Astrocyte (in vitro differentiated cells and primary cell): Measurements from ENCODE around the gene PARVB. TPM values are rescaled to one million over a fixed set of nuclear protein-coding genes. Genes with fewer than 3 reads are reported as not detected.

Experiments used
- DNase-seq: peaks from one replicate; pipeline ENCODE4 v3.0.0-alpha.2; 2010; ENCODE audit warnings: low read depth
- FAIRE-seq: peaks from 2 replicates; lab custom pipeline; 2011; peaks lifted over from hg19 to GRCh38; lab: Jason Lieb, UNC
- H2AFZ ChIP-seq: 2 replicates; pipeline ENCODE4 v1.6.0; 2012; ENCODE audit warnings: low read depth, low read length, inconsistent platforms
- H3K27ac ChIP-seq: 2 replicates; pipeline ENCODE4 v1.5.1; 2011; ENCODE audit warnings: low read depth, low read length, inconsistent platforms
- H3K27me3 ChIP-seq: 2 replicates; pipeline ENCODE4 v1.6.0; 2011; ENCODE audit warnings: low read length, inconsistent platforms; ENCODE audit not compliant: insufficient read depth
- H3K36me3 ChIP-seq: 2 replicates; pipeline ENCODE4 v1.5.1; 2011; ENCODE audit warnings: low read length, inconsistent platforms; ENCODE audit not compliant: insufficient read depth
- H3K4me1 ChIP-seq: 2 replicates; pipeline ENCODE4 v1.5.1; 2011; ENCODE audit warnings: low read length, inconsistent platforms; ENCODE audit not compliant: insufficient read depth
- H3K4me2 ChIP-seq: 2 replicates; pipeline ENCODE4 v1.6.0; 2012; ENCODE audit warnings: low read length, inconsistent platforms
- H3K4me3 ChIP-seq: 2 replicates; pipeline ENCODE4 v1.5.1; 2011; ENCODE audit warnings: low read depth, mild to moderate bottlenecking, low read length, inconsistent platforms; ENCODE audit not compliant: insufficient read depth
- H3K79me2 ChIP-seq: 2 replicates; pipeline ENCODE4 v1.6.0; 2012; ENCODE audit warnings: mild to moderate bottlenecking, low read length, inconsistent platforms; ENCODE audit not compliant: insufficient read depth
- H3K9ac ChIP-seq: 2 replicates; pipeline ENCODE4 v1.6.0; 2012; ENCODE audit warnings: mild to moderate bottlenecking, low read length, inconsistent platforms
- H3K9me3 ChIP-seq: 2 replicates; pipeline ENCODE4 v1.5.1; 2012; ENCODE audit warnings: low read depth, mild to moderate bottlenecking, low read length, inconsistent platforms; ENCODE audit not compliant: insufficient read depth
- H4K20me1 ChIP-seq: 2 replicates; pipeline ENCODE4 v1.6.0; 2012; ENCODE audit warnings: low read length, inconsistent platforms; ENCODE audit not compliant: insufficient read depth
- H3K27ac Mint-ChIP-seq: one replicate; pipeline ENCODE4 v1.8.0; 2021; ENCODE audit warnings: mild to moderate bottlenecking, mixed read lengths; ENCODE audit not compliant: unreplicated experiment
- H3K27me3 Mint-ChIP-seq: one replicate; pipeline ENCODE4 v1.8.0; 2021; ENCODE audit warnings: low read depth, mixed read lengths; ENCODE audit not compliant: unreplicated experiment
- H3K36me3 Mint-ChIP-seq: one replicate; pipeline ENCODE4 v1.8.0; 2021; ENCODE audit warnings: low read depth, mixed read lengths; ENCODE audit not compliant: unreplicated experiment
- H3K4me1 Mint-ChIP-seq: one replicate; pipeline ENCODE4 v1.8.0; 2021; ENCODE audit warnings: low read depth, mixed read lengths; ENCODE audit not compliant: unreplicated experiment
- H3K4me3 Mint-ChIP-seq: one replicate; pipeline ENCODE4 v1.8.0; 2021; ENCODE audit warnings: mild to moderate bottlenecking, moderate library complexity, mixed read lengths; ENCODE audit not compliant: unreplicated experiment
- H3K9me3 Mint-ChIP-seq: one replicate; pipeline ENCODE4 v1.8.0; 2021; ENCODE audit warnings: mild to moderate bottlenecking, mixed read lengths; ENCODE audit not compliant: unreplicated experiment
- CTCF ChIP-seq: IDR thresholded peaks from 2 replicates; pipeline ENCODE4 v1.5.1; 2011; ENCODE audit warnings: low read depth, mild to moderate bottlenecking, inconsistent platforms, low read length, moderate library complexity; ENCODE audit not compliant: insufficient read depth
- EZH2 ChIP-seq: IDR thresholded peaks from 2 replicates; pipeline ENCODE4 v1.6.1; 2012; ENCODE audit warnings: mild to moderate bottlenecking, low read length, inconsistent platforms; ENCODE audit not compliant: insufficient read depth
- total RNA-seq: library from RNA; stranded (reverse); gene quantifications from 2 replicates; pipeline ENCODE4 v1.2.1, GENCODE V29; 2021

PARVB gene
- total RNA-seq, 1 donor from 2014 or later, result 22.0 TPM

GRCh38 chr22:44107340-44107739 is 83.2 kb downstream of the PARVB start:
- H3K79me2 ChIP-seq, result no peaks in the 10 kb centered on the region
- Mint-ChIP-seq H3K9me3 (peaks cover 6% of the 10 kb centered on the region), H3K27me3 (peaks cover 8% of the 10 kb centered on the region), H3K36me3 (peaks cover 13% of the 10 kb centered on the region), H3K27ac (peak overlapping the region; percentile 34), H3K4me3 (no peak overlapping the region), H3K4me1 (no peaks in the 10 kb centered on the region)
- TF ChIP-seq EZH2, result no peak
- TF ChIP-seq CTCF, result no peak
- peak overlapping the region; percentile 24 for H2AFZ ChIP-seq
- no peaks in the 10 kb centered on the region for H3K27me3 ChIP-seq
- DNase-seq, result peak; percentile 37
- H3K4me3 ChIP-seq, result no peak overlapping the region
- H3K9me3 ChIP-seq, result no peaks in the 10 kb centered on the region
- no peak overlapping the region for H3K27ac ChIP-seq
- no peaks in the 10 kb centered on the region for H3K36me3 ChIP-seq
- no peaks in the 10 kb centered on the region for H3K4me1 ChIP-seq
- FAIRE-seq, result no peak
- no peak overlapping the region for H3K9ac ChIP-seq
- H3K4me2 ChIP-seq, result peak overlapping the region; percentile 12
- H4K20me1 ChIP-seq, result peaks cover 3% of the 10 kb centered on the region

DNA sequence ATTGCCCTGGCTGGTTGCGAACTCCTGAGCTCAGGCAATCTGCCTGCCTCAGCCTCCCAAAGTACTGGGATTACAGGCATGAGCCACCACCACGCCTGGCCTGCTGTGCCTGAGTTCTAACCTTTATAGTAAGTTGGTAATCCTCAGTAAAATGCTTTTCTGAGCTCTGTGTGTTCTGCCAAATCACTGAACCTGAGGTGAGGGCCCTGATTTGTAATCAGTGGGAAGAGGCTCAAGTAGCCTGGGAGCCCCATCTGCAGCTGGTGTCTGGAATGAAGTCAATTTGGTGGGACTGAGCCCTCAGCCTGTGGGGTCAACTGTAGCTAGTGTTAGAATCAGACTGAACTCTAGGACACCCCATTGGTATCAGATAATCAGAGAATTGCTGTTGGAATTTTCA is 84.0 kb downstream of the PARVB start:
- H2AFZ ChIP-seq, result no peak overlapping the region
- no peaks in the 10 kb centered on the region for H3K36me3 ChIP-seq
- H3K4me1 ChIP-seq, result no peaks in the 10 kb centered on the region
- Mint-ChIP-seq H3K9me3 (peaks cover 6% of the 10 kb centered on the region), H3K27ac (no peak overlapping the region), H3K27me3 (peaks cover 8% of the 10 kb centered on the region), H3K4me3 (no peak overlapping the region), H3K36me3 (peaks cover 9% of the 10 kb centered on the region), H3K4me1 (no peaks in the 10 kb centered on the region)
- H4K20me1 ChIP-seq, result peaks cover 3% of the 10 kb centered on the region
- no peaks in the 10 kb centered on the region for H3K27me3 ChIP-seq
- FAIRE-seq, result no peak
- H3K9ac ChIP-seq, result no peak overlapping the region
- H3K9me3 ChIP-seq, result no peaks in the 10 kb centered on the region
- no peaks in the 10 kb centered on the region for H3K79me2 ChIP-seq
- no peak overlapping the region for H3K27ac ChIP-seq
- H3K4me2 ChIP-seq, result no peak overlapping the region
- DNase-seq, result no peak
- no peak overlapping the region for H3K4me3 ChIP-seq
- TF ChIP-seq EZH2, result no peak
- TF ChIP-seq CTCF, result no peak

DNA sequence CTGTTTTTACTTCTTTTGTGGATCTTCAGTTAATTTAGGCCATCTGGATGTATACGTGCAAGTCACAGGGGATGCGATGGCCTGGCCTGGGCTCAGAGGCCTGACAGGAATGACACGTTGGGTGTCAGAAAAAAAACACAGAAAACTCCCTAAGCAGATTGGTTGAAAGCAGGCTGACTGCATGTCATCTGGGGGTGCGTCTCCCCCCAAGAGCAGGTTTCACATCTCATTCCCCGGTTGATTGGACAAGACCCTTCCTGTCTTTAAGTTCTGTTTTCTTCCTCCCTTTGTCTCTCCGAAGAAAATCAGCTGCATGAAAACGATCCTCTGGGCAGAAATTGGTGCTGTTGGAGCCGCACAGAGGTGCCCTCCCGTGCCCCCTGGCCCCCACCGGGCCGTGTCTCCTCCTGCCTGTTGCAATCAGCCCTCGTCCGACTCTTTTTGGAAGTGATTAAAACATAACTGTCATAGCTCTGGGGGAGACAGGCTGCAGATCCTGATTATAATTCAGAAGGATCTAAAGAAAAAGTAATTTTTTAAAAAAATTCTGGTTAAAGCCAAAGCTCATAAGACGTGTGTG is 84.8 kb downstream of the PARVB start:
- no peak overlapping the region for H3K27ac Mint-ChIP-seq

More for the DNA sequence above, 84.8 kb downstream of the PARVB start:
- Histone ChIP-seq H3K36me3 (no peaks in the 10 kb centered on the region), H4K20me1 (peaks cover 3% of the 10 kb centered on the region), H3K9ac (no peak overlapping the region), H3K4me1 (no peaks in the 10 kb centered on the region), H2AFZ (no peak overlapping the region), H3K27me3 (no peaks in the 10 kb centered on the region), H3K4me3 (no peak overlapping the region), H3K9me3 (no peaks in the 10 kb centered on the region), H3K27ac (no peak overlapping the region), H3K4me2 (no peak overlapping the region), H3K79me2 (no peaks in the 10 kb centered on the region)
- FAIRE-seq (no peak), DNase-seq (no peak)
- H3K4me3 Mint-ChIP-seq, result no peak overlapping the region
- TF ChIP-seq EZH2 (no peak), CTCF (no peak)
- H3K9me3 Mint-ChIP-seq, result peaks cover 6% of the 10 kb centered on the region
- H3K4me1 Mint-ChIP-seq, result no peaks in the 10 kb centered on the region
- H3K27me3 Mint-ChIP-seq, result peaks cover 8% of the 10 kb centered on the region
- peaks cover 6% of the 10 kb centered on the region for H3K36me3 Mint-ChIP-seq
